HCT116 (cell line): ENCODE data around the gene MYO7A.

Source experiments
- CBX3 ChIP-seq: IDR thresholded peaks from 2 replicates; pipeline ENCODE4 v1.6.1; 2012; ENCODE audit warnings: low read depth
- EZH2 ChIP-seq: fragments of 200-600 bp; sonication (generic); IDR thresholded peaks from 2 replicates; pipeline ENCODE4 v1.6.1; 2017; ENCODE audit warnings: antibody characterized with exemption, mixed run types
- JUND ChIP-seq: IDR thresholded peaks from 2 replicates; pipeline ENCODE4 v1.6.1; 2012
- POLR2A ChIP-seq: IDR thresholded peaks from 2 replicates; pipeline ENCODE4 v1.7.0; 2011; ENCODE audit warnings: borderline replicate concordance; ENCODE audit not compliant: insufficient read depth, insufficient read length; ENCODE audit errors: extremely low read depth
- POLR2AphosphoS5 ChIP-seq: IDR thresholded peaks from 2 replicates; pipeline ENCODE4 v1.6.1; 2011; ENCODE audit warnings: mild to moderate bottlenecking, low read depth, low read length, moderate library complexity
- RAD21 ChIP-seq: IDR thresholded peaks from 2 replicates; pipeline ENCODE4 v1.6.1; 2012; ENCODE audit warnings: low read depth, mild to moderate bottlenecking
- REST ChIP-seq: IDR thresholded peaks from 2 replicates; pipeline ENCODE4 v1.6.1; 2012; ENCODE audit warnings: low read depth
- SP1 ChIP-seq: IDR thresholded peaks from 2 replicates; pipeline ENCODE4 v1.6.1; 2012; ENCODE audit warnings: low read depth
- YY1 ChIP-seq: IDR thresholded peaks from 2 replicates; pipeline ENCODE4 v1.6.1; 2011; ENCODE audit warnings: low read length, low read depth, moderate library complexity, mild to moderate bottlenecking; ENCODE audit not compliant: insufficient replicate concordance; ENCODE audit errors: extremely low read depth
- ZBTB33 ChIP-seq: IDR thresholded peaks from 2 replicates; pipeline ENCODE4 v1.6.1; 2011; ENCODE audit warnings: mild to moderate bottlenecking, low read length, moderate library complexity; ENCODE audit not compliant: insufficient replicate concordance; ENCODE audit errors: extremely low read depth
- TF ChIP-seq, protein P1 (sequence below), 3 experiments: fragments of 200-600 bp in 1 of 3; sonication (generic) in 1 of 3; IDR thresholded peaks in 2 of 3; conservative IDR thresholded peaks in 1 of 3; 2 replicates each; pipeline ENCODE4 v1.5.1; 2012 to 2017; ENCODE audit warnings: low read depth in 2 of 3, low read length in 2 of 3, antibody characterized with exemption in 1 of 3, borderline replicate concordance in 1 of 3, control low read depth in 1 of 3, mild to moderate bottlenecking in 1 of 3, mixed read lengths in 1 of 3, mixed run types in 1 of 3, moderate library complexity in 1 of 3; ENCODE audit not compliant: insufficient read depth in 1 of 3

- TF ChIP-seq RAD21: no peak
- TF ChIP-seq, protein P1, sequence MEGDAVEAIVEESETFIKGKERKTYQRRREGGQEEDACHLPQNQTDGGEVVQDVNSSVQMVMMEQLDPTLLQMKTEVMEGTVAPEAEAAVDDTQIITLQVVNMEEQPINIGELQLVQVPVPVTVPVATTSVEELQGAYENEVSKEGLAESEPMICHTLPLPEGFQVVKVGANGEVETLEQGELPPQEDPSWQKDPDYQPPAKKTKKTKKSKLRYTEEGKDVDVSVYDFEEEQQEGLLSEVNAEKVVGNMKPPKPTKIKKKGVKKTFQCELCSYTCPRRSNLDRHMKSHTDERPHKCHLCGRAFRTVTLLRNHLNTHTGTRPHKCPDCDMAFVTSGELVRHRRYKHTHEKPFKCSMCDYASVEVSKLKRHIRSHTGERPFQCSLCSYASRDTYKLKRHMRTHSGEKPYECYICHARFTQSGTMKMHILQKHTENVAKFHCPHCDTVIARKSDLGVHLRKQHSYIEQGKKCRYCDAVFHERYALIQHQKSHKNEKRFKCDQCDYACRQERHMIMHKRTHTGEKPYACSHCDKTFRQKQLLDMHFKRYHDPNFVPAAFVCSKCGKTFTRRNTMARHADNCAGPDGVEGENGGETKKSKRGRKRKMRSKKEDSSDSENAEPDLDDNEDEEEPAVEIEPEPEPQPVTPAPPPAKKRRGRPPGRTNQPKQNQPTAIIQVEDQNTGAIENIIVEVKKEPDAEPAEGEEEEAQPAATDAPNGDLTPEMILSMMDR (IDR thresholded peaks at IDR 0.05 in 2 of 3, conservative IDR thresholded peaks at IDR 0.05 in 1 of 3; ENCODE audit: borderline replicate concordance in 1 of 3, insufficient read depth in 1 of 3, low read depth in 2 of 3, low read length in 2 of 3): no peak
- no peak for TF ChIP-seq EZH2
- TF ChIP-seq YY1: no peak
- TF ChIP-seq POLR2AphosphoS5: no peak
- TF ChIP-seq JUND: no peak
- TF ChIP-seq ZBTB33: no peak
- TF ChIP-seq CBX3: no peak
- TF ChIP-seq SP1: no peak
- no peak for TF ChIP-seq POLR2A
- no peak for TF ChIP-seq REST
These were observed 43.2 kb downstream of the MYO7A start for GRCh38 chr11:77171254-77171653.
